Hypothalamus (tissue), 51 donors: ENCODE data around the gene ZMAT5.

Source experiments
- DNase-seq, 51 donors: peaks; one replicate each; lab custom pipeline; 2025; lab: John Stamatoyannopoulos, UW

The ZMAT5 gene

DNA sequence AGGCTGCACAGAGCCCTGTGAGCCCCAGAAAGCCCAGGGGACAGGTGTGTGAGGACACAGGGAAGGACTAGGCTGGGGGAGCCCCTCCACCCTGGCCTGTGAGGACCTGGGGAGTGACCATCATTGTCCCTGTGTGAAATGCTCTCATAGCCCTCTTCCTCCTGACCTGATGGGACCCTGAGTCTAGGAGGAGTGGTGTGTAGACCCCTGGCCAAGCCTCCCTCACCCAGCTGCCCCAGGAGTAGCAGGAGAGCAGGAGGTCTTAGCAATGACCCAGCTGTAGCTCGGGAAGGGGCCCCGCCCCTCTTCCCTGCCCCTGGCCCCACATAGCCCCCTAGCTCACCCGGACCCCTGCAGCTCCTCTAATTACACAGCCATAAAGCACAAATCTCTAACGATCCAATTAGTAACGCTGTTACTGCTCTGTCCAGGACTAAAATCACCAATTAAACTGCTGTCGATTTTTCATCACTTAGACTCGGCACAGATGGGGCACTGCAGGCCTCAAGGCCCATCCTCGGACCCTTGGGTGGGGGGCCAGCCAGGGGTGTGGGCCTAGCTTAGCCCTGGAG, 53.6 kb downstream of the ZMAT5 start:
- DNase-seq: no peak

GRCh38 chr22:29712119-29712518, 54.7 kb downstream of the ZMAT5 start:
- no peak for DNase-seq

- DNase-seq: peak in 3 of 51 donors; percentile 13 to 20 (median 20)
These were observed 55.7 kb downstream of the ZMAT5 start for GRCh38 chr22:29710922-29711593.

- DNase-seq: no peak
These were observed 56.6 kb downstream of the ZMAT5 start for GRCh38 chr22:29710193-29710592.

DNA sequence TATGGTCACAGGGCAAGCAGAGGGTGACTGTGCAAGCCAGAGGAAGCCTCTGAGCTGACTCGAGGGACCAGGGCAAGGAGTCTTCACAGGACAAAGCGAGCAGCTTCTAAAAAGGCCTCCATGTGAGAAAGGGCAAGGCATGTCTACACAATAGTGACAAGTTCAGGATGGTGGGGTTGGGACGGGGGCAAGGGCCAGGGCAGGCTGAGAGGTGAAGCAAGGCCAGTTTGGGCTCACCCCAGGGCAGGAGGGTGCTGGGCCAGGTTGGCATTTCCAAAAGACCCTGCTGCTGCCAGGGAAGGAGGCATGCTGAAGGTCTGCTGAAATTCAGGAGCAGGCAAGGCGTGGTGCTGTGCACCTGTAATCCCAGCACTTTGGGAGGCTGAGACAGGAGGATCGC, 59.3 kb downstream of the ZMAT5 start:
- DNase-seq: no peak

GRCh38 chr22:29707010-29707409, 59.8 kb downstream of the ZMAT5 start:
- DNase-seq: no peak

DNA sequence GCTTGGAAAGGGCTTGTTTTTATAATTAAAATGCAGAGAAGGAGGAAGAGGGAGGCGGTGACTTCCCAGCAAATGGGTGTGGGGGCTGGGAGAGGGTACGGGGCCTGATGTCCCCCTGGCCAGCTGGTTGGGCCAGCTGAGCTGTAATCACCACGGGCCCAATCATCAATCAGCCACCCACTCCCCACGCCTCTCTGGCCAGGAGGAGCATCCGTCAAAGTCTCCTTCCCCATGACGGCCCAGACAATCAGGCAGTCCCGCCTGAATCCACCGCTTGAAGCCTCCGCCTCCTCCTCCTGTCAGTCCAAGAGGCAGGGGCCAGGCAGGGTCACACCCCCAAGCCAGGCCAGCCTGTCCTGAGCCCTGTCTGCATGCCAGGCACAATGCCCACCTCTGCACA, 60.3 kb downstream of the ZMAT5 start:
- DNase-seq: no peak

- no peak for DNase-seq
These were observed 61.2 kb downstream of the ZMAT5 start for GRCh38 chr22:29705651-29706050.

DNA sequence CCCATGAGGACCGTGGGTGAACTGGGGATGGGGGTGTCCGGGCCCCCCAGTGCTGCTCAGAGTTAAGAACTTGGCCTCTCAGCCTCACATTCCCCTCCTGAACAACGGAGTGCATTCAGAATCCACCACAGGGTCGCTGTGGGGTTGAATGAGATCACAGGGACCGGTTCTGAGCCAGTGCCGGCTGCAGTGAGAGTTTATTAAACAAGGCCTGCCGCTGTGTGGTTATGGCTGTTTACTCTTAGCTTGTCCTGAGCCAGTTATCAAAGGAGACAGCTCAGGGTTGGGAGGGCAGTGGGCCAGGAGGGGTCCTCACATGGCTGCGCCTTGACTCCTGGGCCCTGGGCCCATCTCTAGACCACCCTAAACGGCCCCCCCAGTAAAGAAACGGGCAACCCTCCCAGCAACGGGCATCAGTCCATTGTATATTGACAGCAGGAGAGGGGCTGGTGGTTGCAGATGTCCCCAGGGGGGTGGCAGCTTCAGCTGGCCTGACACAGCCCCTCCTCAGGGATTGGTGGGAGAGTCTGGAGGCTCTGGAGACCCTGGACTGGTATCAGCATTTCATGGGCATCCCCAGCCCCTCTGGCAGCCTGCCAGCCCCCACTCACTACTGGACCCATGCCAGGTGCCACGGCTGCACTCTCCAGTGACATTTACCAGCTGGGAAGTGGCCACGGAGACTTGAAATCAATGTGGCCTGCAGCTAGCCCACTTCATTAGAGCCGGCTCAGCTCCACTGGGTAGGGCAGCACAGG, 62.1 kb downstream of the ZMAT5 start:
- peak in 47 of 51 donors; percentile 22 to 95 (median 72) for DNase-seq

- no peak for DNase-seq
These were observed 63.1 kb downstream of the ZMAT5 start for GRCh38 chr22:29703569-29704195.

GRCh38 chr22:29702931-29703501, 63.8 kb downstream of the ZMAT5 start:
- DNase-seq: peak in 30 of 51 donors; percentile 11 to 68 (median 41)

GRCh38 chr22:29702000-29702930, 64.5 kb downstream of the ZMAT5 start:
- DNase-seq: peak in 8 of 51 donors; percentile 9 to 40 (median 16)

DNA sequence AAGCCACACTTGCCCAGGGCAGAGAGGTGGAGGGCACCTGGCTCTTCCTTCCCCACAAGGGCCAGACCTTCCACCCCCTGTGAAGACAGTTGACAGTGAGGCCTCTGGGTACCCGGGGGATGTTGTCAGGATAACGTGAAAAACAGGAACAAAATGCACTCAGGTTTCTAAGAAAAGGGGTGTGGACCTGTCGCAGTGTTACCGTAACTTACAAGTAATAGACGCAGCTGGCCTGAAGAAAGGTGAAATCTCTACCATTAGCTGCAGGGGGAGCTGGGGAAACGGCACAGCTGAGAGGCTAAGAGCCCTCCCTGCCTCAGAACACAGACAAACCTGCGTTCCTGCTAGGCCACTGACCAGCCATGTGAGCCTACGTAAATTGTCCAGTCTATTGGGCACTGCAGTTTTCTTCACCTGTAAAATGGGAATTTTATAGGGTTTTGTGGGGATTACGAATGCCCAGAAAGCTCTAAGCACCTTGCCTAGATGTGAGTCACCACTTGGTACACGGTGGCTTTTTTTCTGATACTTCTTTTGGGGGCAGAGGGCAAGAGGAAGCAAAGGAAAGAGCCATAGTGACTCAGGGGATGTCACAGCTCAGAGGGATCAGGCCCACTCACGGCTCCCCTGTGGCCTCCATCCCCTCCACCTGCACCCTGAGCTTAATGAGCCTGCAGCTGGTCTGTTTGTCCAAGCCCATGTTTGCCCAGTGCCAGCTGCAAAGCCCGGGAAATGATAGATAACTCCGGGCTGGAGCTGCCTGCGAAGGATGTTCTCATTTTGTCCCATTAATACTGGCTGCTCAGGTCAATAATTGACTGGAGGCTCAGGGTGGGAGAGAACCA, 65.4 kb downstream of the ZMAT5 start:
- no peak for DNase-seq

DNA sequence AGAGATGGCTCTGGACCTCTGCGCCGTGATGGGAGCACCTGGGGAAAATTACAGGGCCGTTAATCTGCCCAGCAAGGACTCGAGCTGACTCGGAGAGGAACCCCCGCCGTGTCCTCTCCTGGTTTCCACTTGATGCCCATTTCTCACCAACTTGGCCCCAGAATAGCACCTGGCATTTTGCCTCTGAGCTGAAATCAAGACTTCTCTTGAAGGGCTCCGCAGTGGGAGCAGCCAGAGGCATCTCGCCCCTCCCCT, 66.0 kb downstream of the ZMAT5 start:
- no peak for DNase-seq

GRCh38 chr22:29700206-29700899, 66.5 kb downstream of the ZMAT5 start:
- peak in 3 of 51 donors; percentile 17 to 42 (median 23) for DNase-seq

DNA sequence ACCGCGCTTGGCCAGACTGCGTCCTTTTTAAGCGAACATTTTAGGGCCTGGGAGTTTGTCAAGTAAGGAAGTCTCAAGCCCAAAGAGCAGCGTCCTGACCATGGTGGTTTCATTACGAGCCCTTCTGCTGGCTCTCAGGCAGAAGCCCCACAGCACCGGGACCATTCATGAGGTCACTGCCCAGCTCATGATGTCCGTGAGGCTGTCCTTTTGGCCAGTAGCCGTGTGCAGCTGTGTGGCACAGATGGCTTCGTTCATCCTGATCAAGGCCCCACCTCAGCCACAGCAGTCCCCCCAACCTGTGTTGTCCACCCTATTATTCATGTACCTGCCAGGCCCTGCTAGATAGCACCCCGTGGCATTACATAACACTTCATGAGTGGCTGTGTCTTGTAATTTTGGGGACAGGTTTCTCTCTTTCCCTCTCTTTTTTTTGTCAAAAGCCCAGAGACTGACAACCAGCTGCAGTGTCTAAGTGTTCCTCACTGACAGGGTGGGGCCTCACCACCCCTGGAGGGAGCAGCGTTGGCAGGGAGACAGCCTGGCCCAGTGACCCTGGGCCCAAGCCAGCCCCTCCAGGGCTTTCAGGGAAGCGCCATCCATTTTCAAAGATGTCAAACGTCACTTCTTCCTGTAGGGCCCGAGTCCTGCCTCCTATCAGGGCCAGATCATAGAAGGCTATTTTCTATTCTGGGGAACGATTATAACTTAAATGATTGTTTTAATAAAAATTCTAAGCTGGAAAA, 68.8 kb downstream of the ZMAT5 start:
- peak in 1 of 51 donors; percentile 15 for DNase-seq

DNA sequence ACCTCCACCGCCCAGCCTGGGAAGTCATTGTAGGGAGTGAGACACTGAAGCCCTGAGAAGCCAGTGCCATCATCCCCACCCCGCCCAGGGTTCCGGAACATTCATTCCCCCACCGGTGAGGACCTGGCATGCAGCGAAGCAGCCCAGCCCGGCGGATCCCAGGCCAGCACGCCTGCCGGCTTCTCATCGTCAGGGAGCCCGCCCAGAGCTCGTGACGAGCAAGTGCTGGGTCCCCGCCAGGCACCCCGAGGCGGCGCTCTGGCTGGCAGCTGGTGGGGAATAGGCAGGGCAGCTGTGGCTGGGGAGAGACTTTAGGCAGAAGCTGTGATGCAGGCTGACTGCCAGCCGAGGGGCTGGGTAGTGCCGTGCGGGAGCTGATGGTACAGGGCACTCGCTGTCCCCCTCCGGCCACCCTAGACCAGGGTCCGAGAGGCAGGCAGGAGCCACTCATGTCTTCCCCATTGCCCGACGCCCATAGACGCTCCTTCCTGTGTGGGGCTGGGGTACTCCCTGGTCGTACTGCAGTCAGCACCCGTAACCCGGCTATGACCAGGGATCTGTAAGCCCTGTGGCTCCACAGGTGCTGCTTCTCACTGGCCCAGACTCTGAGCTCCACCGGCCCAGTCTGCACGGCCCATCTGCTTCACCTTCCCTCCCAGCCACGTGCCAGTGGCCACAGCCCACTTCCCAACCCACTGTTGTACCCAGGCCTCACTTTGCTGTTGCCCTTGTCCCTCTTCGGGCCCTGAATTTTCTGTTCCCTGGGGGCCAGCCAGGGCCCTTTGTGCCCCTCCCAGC, 71.5 kb downstream of the ZMAT5 start:
- peak in 37 of 51 donors; percentile 9 to 73 (median 41) for DNase-seq
